ENCODE data around the gene BTN1A1. TPM values are rescaled to one million over a fixed set of nuclear protein-coding genes. Genes with fewer than 3 reads are reported as not detected.

BTN1A1 gene
- total and polyA plus RNA-seq, 9 of the 15 experiments (the other 6 are each of a cell fraction or from before 2014, with no cell fraction given): 0.01 to 0.15 (median 0.06) TPM; not detected in 4

DNA sequence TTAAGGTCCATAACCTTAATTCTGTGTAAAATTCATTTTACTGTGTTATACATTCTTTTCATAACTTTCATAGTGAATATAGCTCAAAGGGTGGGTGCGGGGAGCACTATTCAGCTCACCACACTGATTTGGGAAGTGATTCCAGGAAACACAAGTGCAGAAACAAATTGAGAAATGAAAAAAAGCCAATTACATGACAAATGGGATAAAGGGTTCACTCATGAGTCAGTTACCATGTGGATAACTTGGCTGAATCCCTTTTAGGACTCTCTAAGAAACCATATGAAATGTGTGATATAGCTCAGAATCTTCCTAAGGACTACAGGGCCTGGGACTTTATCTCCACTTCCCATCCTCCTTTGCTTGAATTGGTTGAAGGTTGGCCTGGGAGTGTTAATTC is 45.5 kb upstream of the BTN1A1 start:
- FAIRE-seq: no peak
- H3K36me3 ChIP-seq (ENCODE audit: control insufficient read depth, insufficient read depth, low read length): peaks cover 7% of the 10 kb centered on the region
- ChIA-PET POLR2A (interaction anchor here (1.4 to 3.0 kb wide), 2 partner anchors 9 to 30 kb away, joined by 4 to 21 read pairs; no protein-coding TSS in a partner anchor), CTCF (ENCODE audit: low intra/inter-chr PET ratio) (no interaction called here)
- H3K27me3 ChIP-seq (ENCODE audit: control insufficient read depth in 2 of 2, insufficient read depth in 2 of 2, low read length in 2 of 2): no peaks in the 10 kb centered on the region
- no peak for ATAC-seq
- peak in 1 of 4 experiments; percentile 30 for DNase-seq (ENCODE audit: extremely low read depth in 1 of 4, low spot score in 3 of 4)
- H4K20me1 ChIP-seq (replicated peaks; ENCODE audit: control insufficient read depth, insufficient read depth, low read length): no peaks in the 10 kb centered on the region
- no TSS peak for BruUV-seq (replicated peaks)
- peaks cover 6 to 14% of the 10 kb centered on the region in 2 experiments; a peak in 3 of 5 replicates for H3K4me1 ChIP-seq (replicated peaks in 1 of 2; ENCODE audit: control insufficient read depth in 2 of 2, insufficient read depth in 2 of 2, low read length in 2 of 2)
- 77% methylated on average over 1 of the region's 1 CpG for WGBS (ENCODE audit: insufficient coverage, low coverage, missing lambda C conversion rate)
- H3K9me3 ChIP-seq (replicated peaks; ENCODE audit: control insufficient read depth, insufficient read depth, low read depth, low read length): no peaks in the 10 kb centered on the region
- H3K4me3 ChIP-seq: no peak overlapping the region
- intact Hi-C loops (cut with micrococcal nuclease) (no loop called here), in situ Hi-C loops (cut with MboI) (no loop called here)
- no peak overlapping the region for H3K27ac ChIP-seq (ENCODE audit: extremely low read depth, low read depth, low read length)
- no peak overlapping the region for H2AFZ ChIP-seq (ENCODE audit: low read depth, low read length)
- no peaks in the 10 kb centered on the region for H3K9me1 ChIP-seq (ENCODE audit: control insufficient read depth, insufficient read depth, low read length)
- H3K79me2 ChIP-seq (ENCODE audit: control insufficient read depth, insufficient read depth, low read length): peaks cover 20% of the 10 kb centered on the region
- TF ChIP-seq ZNF23 (CRISPR knock-in tag; IDR thresholded peaks at IDR 0.05) (no peak), FOXA3 (CRISPR knock-in tag; conservative IDR thresholded peaks at IDR 0.05 in 1 of 2, IDR thresholded peaks at IDR 0.05 in 1 of 2) (no peak), BRD9 (IDR thresholded peaks at IDR 0.05; ENCODE audit: low read depth, partially characterized antibody) (no peak), POLR2A (conservative IDR thresholded peaks at IDR 0.05) (no peak), HMG20B (CRISPR knock-in tag; IDR thresholded peaks at IDR 0.05) (no peak)
- no peak overlapping the region for H3K4me2 ChIP-seq (ENCODE audit: insufficient read depth, low read length)
- H3K9ac ChIP-seq (ENCODE audit: insufficient read depth in 1 of 2, low read depth in 2 of 2, low read length in 2 of 2): no peak overlapping the region

DNA sequence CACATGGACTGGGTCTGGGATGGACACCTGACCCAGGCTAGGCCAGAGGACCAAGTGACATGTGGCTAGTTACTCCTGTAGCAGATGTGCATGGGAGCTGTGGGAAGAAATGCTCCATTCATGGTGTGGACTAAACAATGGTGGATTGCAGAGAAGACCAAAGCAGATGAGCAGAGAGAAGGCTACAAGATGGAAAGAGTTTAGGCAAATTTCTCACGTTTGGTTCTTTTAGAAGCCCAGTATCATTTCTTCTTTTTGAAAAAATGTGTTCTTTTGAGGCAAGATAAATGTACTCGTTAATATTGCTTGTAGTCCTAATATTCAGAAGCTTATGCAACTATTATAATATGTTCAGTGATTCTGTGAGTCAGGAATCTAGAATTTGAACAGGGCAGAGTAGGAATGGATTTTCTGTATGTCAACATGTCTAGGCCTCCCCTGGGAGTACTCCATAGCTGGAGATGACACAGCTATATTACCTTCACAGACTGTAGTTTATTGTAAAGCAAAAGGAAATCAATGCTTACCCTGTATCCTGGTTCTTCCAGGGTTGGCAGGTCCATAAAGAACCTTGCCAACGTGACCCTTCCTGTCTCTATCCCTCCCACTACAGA is 44.6 kb upstream of the BTN1A1 start:
- no peak overlapping the region for H3K27ac ChIP-seq (ENCODE audit: extremely low read depth, low read depth, low read length)
- intact Hi-C loops (cut with micrococcal nuclease): no loop called here
- POLR2A ChIA-PET: interaction anchor here (0.5 to 3.0 kb wide), 5 partner anchors 10 to 296 kb away, joined by 3 to 21 read pairs (median 3); no protein-coding TSS in a partner anchor
- WGBS (ENCODE audit: insufficient coverage, low coverage, missing lambda C conversion rate): 37% methylated on average over 3 of the region's 3 CpGs
- H3K79me2 ChIP-seq (ENCODE audit: control insufficient read depth, insufficient read depth, low read length): peaks cover 23% of the 10 kb centered on the region
- BruUV-seq (replicated peaks): no TSS peak
- no peaks in the 10 kb centered on the region for H3K27me3 ChIP-seq (ENCODE audit: control insufficient read depth in 2 of 2, insufficient read depth in 2 of 2, low read length in 2 of 2)
- in situ Hi-C loops (cut with MboI): no loop called here
- DNase-seq (ENCODE audit: extremely low read depth in 1 of 4, low spot score in 3 of 4) (no peak), FAIRE-seq (no peak), ATAC-seq (no peak)
- H3K9me3 ChIP-seq (replicated peaks; ENCODE audit: control insufficient read depth, insufficient read depth, low read depth, low read length): no peaks in the 10 kb centered on the region
- no peak overlapping the region for H3K4me3 ChIP-seq
- H3K9ac ChIP-seq (ENCODE audit: insufficient read depth in 1 of 2, low read depth in 2 of 2, low read length in 2 of 2): no peak overlapping the region; a peak in 1 of 4 replicates
- H2AFZ ChIP-seq (ENCODE audit: low read depth, low read length): peak overlapping the region; percentile 9; the same call in 1 of the 2 replicates
- H3K36me3 ChIP-seq (ENCODE audit: control insufficient read depth, insufficient read depth, low read length): peaks cover 16% of the 10 kb centered on the region
- H4K20me1 ChIP-seq (replicated peaks; ENCODE audit: control insufficient read depth, insufficient read depth, low read length): no peaks in the 10 kb centered on the region
- no peaks in the 10 kb centered on the region for H3K9me1 ChIP-seq (ENCODE audit: control insufficient read depth, insufficient read depth, low read length)
- no peak overlapping the region for H3K4me2 ChIP-seq (ENCODE audit: insufficient read depth, low read length)
- CTCF ChIA-PET (ENCODE audit: low intra/inter-chr PET ratio): no interaction called here
- H3K4me1 ChIP-seq (replicated peaks in 1 of 2; ENCODE audit: control insufficient read depth in 2 of 2, insufficient read depth in 2 of 2, low read length in 2 of 2): peaks cover 6 to 14% of the 10 kb centered on the region in 2 experiments; a peak in 3 of 5 replicates
